ENCODE data around the gene ZFP36. TPM values are rescaled to one million over a fixed set of nuclear protein-coding genes. Genes with fewer than 3 reads are reported as not detected.

The ZFP36 gene
- total RNA-seq, 1 experiment from 2014 or later, result 17.3 TPM

GRCh38 chr19:39386557-39386956, 20.1 kb upstream of the ZFP36 start:
- Mint-ChIP-seq H3K4me3 (no peak overlapping the region), H3K27me3 (ENCODE audit: low read depth) (no peaks in the 10 kb centered on the region; the same call in 1 of the 2 replicates), H3K27ac (0 out of 2 replicates have a peak overlapping the region, but pooled peaks have one; percentile 19), H3K4me1 (peaks cover 16% of the 10 kb centered on the region), H3K9me3 (no peaks in the 10 kb centered on the region), H3K36me3 (peaks cover 63% of the 10 kb centered on the region)
- ChIA-PET CTCF (no interaction called here), POLR2A (no interaction called here)
- DNase-seq (ENCODE audit: low spot score) (no peak), ATAC-seq (no peak)
- TF ChIP-seq ZNF138 (CRISPR knock-in tag; conservative IDR thresholded peaks at IDR 0.05), result no peak
- TF ChIP-seq NFE2L1 (CRISPR knock-in tag; IDR thresholded peaks at IDR 0.05), result no peak
- no peak for TF ChIP-seq ATF3 (CRISPR knock-in tag; conservative IDR thresholded peaks at IDR 0.05)
- no peak for TF ChIP-seq ATF2 (CRISPR knock-in tag; IDR thresholded peaks at IDR 0.05; ENCODE audit: borderline replicate concordance, low read depth)
- no peak for TF ChIP-seq KAT7 (CRISPR knock-in tag; IDR thresholded peaks at IDR 0.05; ENCODE audit: borderline replicate concordance)
- no peak for TF ChIP-seq ARID4B (CRISPR knock-in tag; IDR thresholded peaks at IDR 0.05; ENCODE audit: borderline replicate concordance)
- no peak for TF ChIP-seq CBFB (CRISPR knock-in tag; IDR thresholded peaks at IDR 0.05; ENCODE audit: low read depth)
- no peak for TF ChIP-seq OVOL2 (CRISPR knock-in tag; IDR thresholded peaks at IDR 0.05; ENCODE audit: borderline replicate concordance)
- TF ChIP-seq, protein P1, sequence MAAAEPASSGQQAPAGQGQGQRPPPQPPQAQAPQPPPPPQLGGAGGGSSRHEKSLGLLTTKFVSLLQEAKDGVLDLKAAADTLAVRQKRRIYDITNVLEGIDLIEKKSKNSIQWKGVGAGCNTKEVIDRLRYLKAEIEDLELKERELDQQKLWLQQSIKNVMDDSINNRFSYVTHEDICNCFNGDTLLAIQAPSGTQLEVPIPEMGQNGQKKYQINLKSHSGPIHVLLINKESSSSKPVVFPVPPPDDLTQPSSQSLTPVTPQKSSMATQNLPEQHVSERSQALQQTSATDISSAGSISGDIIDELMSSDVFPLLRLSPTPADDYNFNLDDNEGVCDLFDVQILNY (CRISPR knock-in tag; IDR thresholded peaks at IDR 0.05), result no peak
- no peak for TF ChIP-seq GABPB1 (CRISPR knock-in tag; IDR thresholded peaks at IDR 0.05)

DNA sequence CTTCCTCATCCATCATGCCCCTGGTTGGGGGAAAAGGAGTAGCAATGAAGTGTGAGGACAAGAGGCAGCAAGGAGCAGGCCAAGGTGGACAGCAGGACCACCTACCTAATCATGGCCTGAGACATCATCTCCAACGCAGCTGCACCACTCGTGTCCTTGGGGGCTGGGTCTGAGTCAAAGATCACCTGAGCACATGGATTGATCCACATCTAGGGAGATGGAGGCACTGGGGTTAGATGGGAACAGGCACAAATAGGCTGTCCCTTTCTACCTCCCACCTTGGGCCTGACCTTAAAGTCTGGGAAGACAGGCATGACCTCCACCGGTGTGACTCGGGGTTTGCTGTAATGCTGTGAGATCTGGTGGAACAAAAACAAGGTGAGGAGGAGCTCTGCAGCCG, 18.0 kb upstream of the ZFP36 start:
- Mint-ChIP-seq H3K4me1 (peaks cover 22% of the 10 kb centered on the region), H3K27me3 (ENCODE audit: low read depth) (no peaks in the 10 kb centered on the region; the same call in 1 of the 2 replicates), H3K27ac (0 out of 2 replicates have a peak overlapping the region, but pooled peaks have one; percentile 64), H3K4me3 (peak overlapping the region; percentile 32; the same call in 1 of the 2 replicates), H3K9me3 (no peaks in the 10 kb centered on the region), H3K36me3 (peaks cover 50% of the 10 kb centered on the region)
- POLR2A ChIA-PET, result no interaction called here
- DNase-seq (ENCODE audit: low spot score) (no peak), ATAC-seq (no peak)
- TF ChIP-seq CREM (CRISPR knock-in tag; IDR thresholded peaks at IDR 0.05) (no peak), ZBTB21 (CRISPR knock-in tag; IDR thresholded peaks at IDR 0.05; ENCODE audit: borderline replicate concordance) (no peak), SMAD3 (CRISPR knock-in tag; IDR thresholded peaks at IDR 0.05; ENCODE audit: borderline replicate concordance) (no peak), AR (CRISPR knock-in tag; IDR thresholded peaks at IDR 0.05) (no peak), FOXK1 (CRISPR knock-in tag; IDR thresholded peaks at IDR 0.05) (no peak), EMX1 (CRISPR knock-in tag; IDR thresholded peaks at IDR 0.05) (no peak)
- TF ChIP-seq, protein P2, sequence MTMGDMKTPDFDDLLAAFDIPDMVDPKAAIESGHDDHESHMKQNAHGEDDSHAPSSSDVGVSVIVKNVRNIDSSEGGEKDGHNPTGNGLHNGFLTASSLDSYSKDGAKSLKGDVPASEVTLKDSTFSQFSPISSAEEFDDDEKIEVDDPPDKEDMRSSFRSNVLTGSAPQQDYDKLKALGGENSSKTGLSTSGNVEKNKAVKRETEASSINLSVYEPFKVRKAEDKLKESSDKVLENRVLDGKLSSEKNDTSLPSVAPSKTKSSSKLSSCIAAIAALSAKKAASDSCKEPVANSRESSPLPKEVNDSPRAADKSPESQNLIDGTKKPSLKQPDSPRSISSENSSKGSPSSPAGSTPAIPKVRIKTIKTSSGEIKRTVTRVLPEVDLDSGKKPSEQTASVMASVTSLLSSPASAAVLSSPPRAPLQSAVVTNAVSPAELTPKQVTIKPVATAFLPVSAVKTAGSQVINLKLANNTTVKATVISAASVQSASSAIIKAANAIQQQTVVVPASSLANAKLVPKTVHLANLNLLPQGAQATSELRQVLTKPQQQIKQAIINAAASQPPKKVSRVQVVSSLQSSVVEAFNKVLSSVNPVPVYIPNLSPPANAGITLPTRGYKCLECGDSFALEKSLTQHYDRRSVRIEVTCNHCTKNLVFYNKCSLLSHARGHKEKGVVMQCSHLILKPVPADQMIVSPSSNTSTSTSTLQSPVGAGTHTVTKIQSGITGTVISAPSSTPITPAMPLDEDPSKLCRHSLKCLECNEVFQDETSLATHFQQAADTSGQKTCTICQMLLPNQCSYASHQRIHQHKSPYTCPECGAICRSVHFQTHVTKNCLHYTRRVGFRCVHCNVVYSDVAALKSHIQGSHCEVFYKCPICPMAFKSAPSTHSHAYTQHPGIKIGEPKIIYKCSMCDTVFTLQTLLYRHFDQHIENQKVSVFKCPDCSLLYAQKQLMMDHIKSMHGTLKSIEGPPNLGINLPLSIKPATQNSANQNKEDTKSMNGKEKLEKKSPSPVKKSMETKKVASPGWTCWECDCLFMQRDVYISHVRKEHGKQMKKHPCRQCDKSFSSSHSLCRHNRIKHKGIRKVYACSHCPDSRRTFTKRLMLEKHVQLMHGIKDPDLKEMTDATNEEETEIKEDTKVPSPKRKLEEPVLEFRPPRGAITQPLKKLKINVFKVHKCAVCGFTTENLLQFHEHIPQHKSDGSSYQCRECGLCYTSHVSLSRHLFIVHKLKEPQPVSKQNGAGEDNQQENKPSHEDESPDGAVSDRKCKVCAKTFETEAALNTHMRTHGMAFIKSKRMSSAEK (CRISPR knock-in tag; IDR thresholded peaks at IDR 0.05; ENCODE audit: borderline replicate concordance), result no peak
- CTCF ChIA-PET, result no interaction called here
